Brain microvascular endothelial cell (primary cell): Measurements from ENCODE around the gene VPS26A.

Experiments
- DNase-seq: peaks from one replicate; pipeline ENCODE4 v3.0.0-alpha.2; 2020
- H3K27ac ChIP-seq: fragments of 250-450 bp; sonication (Bioruptor Pico); 2 replicates; pipeline ENCODE4 v1.5.1; 2020; ENCODE audit warnings: mild to moderate bottlenecking, moderate library complexity
- H3K27me3 ChIP-seq: fragments of 250-450 bp; sonication (Bioruptor Pico); replicated peaks from 2 replicates; pipeline ENCODE4 v1.5.1; 2020; ENCODE audit warnings: mild to moderate bottlenecking
- H3K36me3 ChIP-seq: fragments of 250-450 bp; sonication (Bioruptor Pico); replicated peaks from 2 replicates; pipeline ENCODE4 v1.5.1; 2020; ENCODE audit warnings: mild to moderate bottlenecking
- H3K4me3 ChIP-seq: 2 replicates; pipeline ENCODE4 v1.5.1; 2011; ENCODE audit warnings: low read depth, mild to moderate bottlenecking, control low read depth, low read length, moderate library complexity
- in situ Hi-C: cut with HindIII; loops from 2 replicates; pipeline ENCODE4 v1.10.0; 2017; ENCODE audit warnings: low sequenced_read_pairs, low pct_ligation_motif_present
- TF ChIP-seq, protein P1 (sequence below): IDR thresholded peaks from 2 replicates; pipeline ENCODE4 v1.5.1; 2011; ENCODE audit warnings: low read depth, mild to moderate bottlenecking, moderate library complexity, low read length, control low read depth, inconsistent platforms; ENCODE audit errors: missing control alignments

The VPS26A gene

DNA sequence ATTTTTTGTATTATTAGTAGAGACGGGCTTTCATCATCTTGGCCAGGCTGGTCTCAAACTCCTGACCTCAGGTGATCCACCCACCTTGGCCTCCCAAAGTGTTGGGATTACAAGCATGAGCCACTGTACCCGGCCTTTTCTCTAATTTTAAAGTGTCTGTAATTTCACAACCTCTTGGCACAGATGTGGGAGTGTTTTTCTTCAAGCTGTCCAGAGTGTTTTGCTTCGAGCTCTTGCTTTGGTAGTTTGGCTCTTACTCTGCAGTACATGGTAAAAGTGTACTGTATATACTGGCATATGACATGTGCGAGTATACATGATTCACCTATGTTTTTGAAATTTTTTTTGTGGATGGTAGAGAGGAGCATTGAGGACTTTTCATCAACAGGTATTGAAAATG lies 26.2 kb upstream of the VPS26A start:
- Histone ChIP-seq H3K36me3 (peaks cover 30% of the 10 kb centered on the region), H3K4me3 (no peak overlapping the region), H3K27ac (no peak overlapping the region), H3K27me3 (no peaks in the 10 kb centered on the region)
- in situ Hi-C loops: no loop called here
- TF ChIP-seq, protein P1, sequence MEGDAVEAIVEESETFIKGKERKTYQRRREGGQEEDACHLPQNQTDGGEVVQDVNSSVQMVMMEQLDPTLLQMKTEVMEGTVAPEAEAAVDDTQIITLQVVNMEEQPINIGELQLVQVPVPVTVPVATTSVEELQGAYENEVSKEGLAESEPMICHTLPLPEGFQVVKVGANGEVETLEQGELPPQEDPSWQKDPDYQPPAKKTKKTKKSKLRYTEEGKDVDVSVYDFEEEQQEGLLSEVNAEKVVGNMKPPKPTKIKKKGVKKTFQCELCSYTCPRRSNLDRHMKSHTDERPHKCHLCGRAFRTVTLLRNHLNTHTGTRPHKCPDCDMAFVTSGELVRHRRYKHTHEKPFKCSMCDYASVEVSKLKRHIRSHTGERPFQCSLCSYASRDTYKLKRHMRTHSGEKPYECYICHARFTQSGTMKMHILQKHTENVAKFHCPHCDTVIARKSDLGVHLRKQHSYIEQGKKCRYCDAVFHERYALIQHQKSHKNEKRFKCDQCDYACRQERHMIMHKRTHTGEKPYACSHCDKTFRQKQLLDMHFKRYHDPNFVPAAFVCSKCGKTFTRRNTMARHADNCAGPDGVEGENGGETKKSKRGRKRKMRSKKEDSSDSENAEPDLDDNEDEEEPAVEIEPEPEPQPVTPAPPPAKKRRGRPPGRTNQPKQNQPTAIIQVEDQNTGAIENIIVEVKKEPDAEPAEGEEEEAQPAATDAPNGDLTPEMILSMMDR: no peak
- no peak for DNase-seq

- in situ Hi-C loops: no loop called here
Measured at GRCh38 chr10:69100136-69100872, 23.7 kb upstream of the VPS26A start.

DNA sequence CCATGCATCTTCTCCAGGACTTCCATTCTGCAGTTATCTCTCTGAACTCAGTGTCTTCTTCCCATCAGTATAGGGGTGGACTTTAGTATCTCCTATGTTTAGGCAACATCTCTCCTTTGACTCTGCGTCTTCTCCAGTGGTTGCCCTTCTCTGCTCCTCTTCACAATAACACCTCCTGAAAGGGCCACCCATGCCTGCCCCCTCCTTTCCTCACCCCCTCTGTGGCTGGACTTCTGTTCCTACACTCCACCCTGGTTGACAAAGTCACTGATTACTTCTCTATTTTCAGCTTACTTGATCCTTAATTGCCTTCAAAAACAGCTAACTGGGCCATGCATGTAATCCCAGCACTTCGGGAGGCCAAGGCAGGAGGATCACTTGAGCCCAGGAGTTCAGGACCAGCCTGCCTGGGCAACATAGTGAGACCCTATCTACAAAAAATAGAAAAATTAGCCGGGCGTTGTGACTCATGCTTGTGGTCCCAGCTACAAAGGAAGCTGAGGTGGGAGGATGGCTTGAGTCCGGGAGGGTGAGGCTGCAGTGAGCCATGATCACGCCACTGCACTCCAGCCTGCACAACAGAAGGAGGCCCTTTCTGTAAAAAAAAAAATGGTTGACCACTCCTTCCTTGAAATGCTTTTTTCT lies 22.4 kb upstream of the VPS26A start:
- TF ChIP-seq, protein P1: no peak
- peaks cover 56% of the 10 kb centered on the region for H3K36me3 ChIP-seq
- H3K4me3 ChIP-seq: no peak overlapping the region
- peak overlapping the region; percentile 73 for H3K27ac ChIP-seq
- DNase-seq: peak; percentile 84
- no peaks in the 10 kb centered on the region for H3K27me3 ChIP-seq
- in situ Hi-C loops: no loop called here

More at GRCh38 chr10:69100136-69100872, 23.7 kb upstream of the VPS26A start:
- TF ChIP-seq, protein P1: no peak
- Histone ChIP-seq H3K4me3 (no peak overlapping the region), H3K27me3 (no peaks in the 10 kb centered on the region), H3K36me3 (peaks cover 48% of the 10 kb centered on the region), H3K27ac (no peak overlapping the region)
- no peak for DNase-seq

GRCh38 chr10:69102440-69102839 lies 21.5 kb upstream of the VPS26A start:
- TF ChIP-seq, protein P1: no peak
- peak overlapping the region; percentile 73 for H3K27ac ChIP-seq
- no peak for DNase-seq
- no peaks in the 10 kb centered on the region for H3K27me3 ChIP-seq
- H3K4me3 ChIP-seq: no peak overlapping the region
- in situ Hi-C loops: no loop called here
- peaks cover 56% of the 10 kb centered on the region for H3K36me3 ChIP-seq

- Histone ChIP-seq H3K4me3 (no peak overlapping the region), H3K36me3 (peaks cover 44% of the 10 kb centered on the region)
- TF ChIP-seq, protein P1: no peak
Measured at GRCh38 chr10:69103784-69104183, 20.2 kb upstream of the VPS26A start.

More at GRCh38 chr10:69103784-69104183, 20.2 kb upstream of the VPS26A start:
- no peak for DNase-seq
- H3K27me3 ChIP-seq: no peaks in the 10 kb centered on the region
- H3K27ac ChIP-seq: no peak overlapping the region
- in situ Hi-C loops: no loop called here
